Left ventricle myocardium inferior (tissue), 1 donor: ENCODE data around the gene AIG1. TPM values are rescaled to one million over a fixed set of nuclear protein-coding genes. Genes with fewer than 3 reads are reported as not detected.
"Not testable (repeated sequence)": the region's sequence is repeated elsewhere in the genome, so short reads cannot be mapped to it uniquely, and the experiment has no call there.

ENCODE experiments used
- DNase-seq: peaks from one replicate; pipeline ENCODE4 v3.0.0-alpha.2; 2020
- H3K27ac ChIP-seq: fragments of 200-600 bp; replicated peaks from 2 replicates; pipeline ENCODE4 v1.8.0; 2021
- H3K27me3 ChIP-seq: fragments of 200-600 bp; 2 replicates; pipeline ENCODE4 v1.8.0; 2021; ENCODE audit warnings: low read depth
- H3K36me3 ChIP-seq: fragments of 200-600 bp; 2 replicates; pipeline ENCODE4 v1.8.0; 2021
- H3K4me1 ChIP-seq: fragments of 200-600 bp; 2 replicates; pipeline ENCODE4 v1.8.0; 2021
- H3K4me3 ChIP-seq: fragments of 200-600 bp; 2 replicates; pipeline ENCODE4 v1.8.0; 2021; ENCODE audit warnings: mild to moderate bottlenecking, moderate library complexity
- H3K9me3 ChIP-seq: fragments of 200-600 bp; replicated peaks from 2 replicates; pipeline ENCODE4 v1.8.0; 2021
- CTCF ChIP-seq: fragments of 200-600 bp; IDR thresholded peaks from 2 replicates; pipeline ENCODE4 v1.8.0; 2021; ENCODE audit warnings: antibody characterized with exemption, mild to moderate bottlenecking, borderline replicate concordance
- intact Hi-C: fragments of 100-400 bp; cut with micrococcal nuclease; formaldehyde crosslinking; loops from one replicate; pipeline ENCODE4 v1.11.0; 2022
- total RNA-seq: library from RNA; stranded (reverse); fragmentation: NEBNext Ultra II Directional; extraction: Animal tissue kit (Norgen Biotek cat#: 25700); gene quantifications from one replicate; pipeline ENCODE4 v1.2.1, GENCODE V29; 2021
- donor health status: DM: no; HTN: yes; CAD: no; lungs with severe emphysema.

AIG1 gene
- total RNA-seq, 1 donor from 2014 or later = 76.5 TPM

- Histone ChIP-seq H3K36me3 (peaks cover 10% of the 10 kb centered on the region), H3K4me3 (no peak overlapping the region), H3K9me3 (no peaks in the 10 kb centered on the region), H3K27me3 (no peaks in the 10 kb centered on the region), H3K4me1 (no peaks in the 10 kb centered on the region), H3K27ac (no peak overlapping the region)
- intact Hi-C loops = no loop called here
- no peak for DNase-seq
- no peak for TF ChIP-seq CTCF
Measured at GRCh38 chr6:143333749-143334520, 273.2 kb downstream of the AIG1 start.

GRCh38 chr6:143335865-143336264 is 275.2 kb downstream of the AIG1 start:
- TF ChIP-seq CTCF = no peak

GRCh38 chr6:143336446-143337152 is 275.9 kb downstream of the AIG1 start:
- H3K9me3 ChIP-seq = no peaks in the 10 kb centered on the region
- H3K27ac ChIP-seq = no peak overlapping the region
- H3K27me3 ChIP-seq = no peaks in the 10 kb centered on the region
- intact Hi-C loops = no loop called here
- no peaks in the 10 kb centered on the region for H3K4me1 ChIP-seq
- no peak for DNase-seq
- TF ChIP-seq CTCF = no peak
- H3K36me3 ChIP-seq = peaks cover 23% of the 10 kb centered on the region
- no peak overlapping the region for H3K4me3 ChIP-seq

More at GRCh38 chr6:143335865-143336264, 275.2 kb downstream of the AIG1 start:
- Histone ChIP-seq H3K27ac (no peak overlapping the region), H3K4me1 (no peaks in the 10 kb centered on the region), H3K36me3 (peaks cover 16% of the 10 kb centered on the region), H3K4me3 (no peak overlapping the region), H3K9me3 (no peaks in the 10 kb centered on the region), H3K27me3 (no peaks in the 10 kb centered on the region)
- no peak for DNase-seq
- intact Hi-C loops = no loop called here

GRCh38 chr6:143337201-143337949 is 276.7 kb downstream of the AIG1 start:
- TF ChIP-seq CTCF = peak; percentile 60
- Histone ChIP-seq H3K9me3 (no peaks in the 10 kb centered on the region), H3K27ac (no peak overlapping the region), H3K36me3 (peaks cover 23% of the 10 kb centered on the region), H3K4me1 (no peaks in the 10 kb centered on the region), H3K4me3 (no peak overlapping the region), H3K27me3 (no peaks in the 10 kb centered on the region)
- intact Hi-C loops = no loop called here
- peak; percentile 22 for DNase-seq

- no peak for TF ChIP-seq CTCF
- Histone ChIP-seq H3K27ac (no peak overlapping the region), H3K27me3 (no peaks in the 10 kb centered on the region), H3K9me3 (no peaks in the 10 kb centered on the region), H3K4me1 (no peaks in the 10 kb centered on the region), H3K4me3 (no peak overlapping the region), H3K36me3 (peaks cover 14% of the 10 kb centered on the region)
- intact Hi-C loops = no loop called here
- no peak for DNase-seq
Measured at GRCh38 chr6:143339223-143339622, 278.5 kb downstream of the AIG1 start.

GRCh38 chr6:143345477-143345876 is 284.8 kb downstream of the AIG1 start:
- H3K4me3 ChIP-seq, intact Hi-C loops, H3K4me1 ChIP-seq, DNase-seq, H3K9me3 ChIP-seq, H3K27me3 ChIP-seq, H3K36me3 ChIP-seq, H3K27ac ChIP-seq: not testable (repeated sequence)
